ENCODE results near the gene ARL4A. TPM values are rescaled to one million over a fixed set of nuclear protein-coding genes. Genes with fewer than 3 reads are reported as not detected.
A peak's percentile ranks its signal among the peaks of the same experiment; 100 is the strongest.

Gene ARL4A
- total and polyA plus RNA-seq, 9 of the 15 experiments (the other 6 are each of a cell fraction or from before 2014, with no cell fraction given), result 118 to 688 (median 172) TPM

- TF ChIP-seq ERF (CRISPR knock-in tag; IDR thresholded peaks at IDR 0.05) (peak; percentile 89), CBFA2T2 (conservative IDR thresholded peaks at IDR 0.05) (peak; percentile 33), PHF20 (IDR thresholded peaks at IDR 0.05; ENCODE audit: partially characterized antibody) (peak; percentile 66), PTRF (tag; IDR thresholded peaks at IDR 0.05) (no peak), ZNF41 (CRISPR knock-in tag; conservative IDR thresholded peaks at IDR 0.05) (no peak), JUN (IDR thresholded peaks at IDR 0.05; ENCODE audit: borderline replicate concordance, low read depth, low read length) (peak; percentile 55; the same call in 1 of the 2 replicates), JUN (CRISPR knock-in tag; IDR thresholded peaks at IDR 0.05; ENCODE audit: borderline replicate concordance) (no peak), MTA2 (IDR thresholded peaks at IDR 0.05; ENCODE audit: low read depth) (no peak), SETDB1 (IDR thresholded peaks at IDR 0.05; ENCODE audit: low read length) (no peak), KDM1A (IDR thresholded peaks at IDR 0.05) (no peak), CBX3 (IDR thresholded peaks at IDR 0.05; ENCODE audit: borderline replicate concordance in 1 of 2, low read length in 2 of 2) (peak in 1 of 2 experiments; percentile 96; a peak in 1 of 3 replicates)
- TF ChIP-seq, protein P1, sequence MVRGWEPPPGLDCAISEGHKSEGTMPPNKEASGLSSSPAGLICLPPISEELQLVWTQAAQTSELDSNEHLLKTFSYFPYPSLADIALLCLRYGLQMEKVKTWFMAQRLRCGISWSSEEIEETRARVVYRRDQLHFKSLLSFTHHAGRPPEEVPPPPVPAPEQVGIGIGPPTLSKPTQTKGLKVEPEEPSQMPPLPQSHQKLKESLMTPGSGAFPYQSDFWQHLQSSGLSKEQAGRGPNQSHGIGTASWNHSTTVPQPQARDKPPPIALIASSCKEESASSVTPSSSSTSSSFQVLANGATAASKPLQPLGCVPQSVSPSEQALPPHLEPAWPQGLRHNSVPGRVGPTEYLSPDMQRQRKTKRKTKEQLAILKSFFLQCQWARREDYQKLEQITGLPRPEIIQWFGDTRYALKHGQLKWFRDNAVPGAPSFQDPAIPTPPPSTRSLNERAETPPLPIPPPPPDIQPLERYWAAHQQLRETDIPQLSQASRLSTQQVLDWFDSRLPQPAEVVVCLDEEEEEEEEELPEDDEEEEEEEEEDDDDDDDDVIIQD (CRISPR knock-in tag; IDR thresholded peaks at IDR 0.05), result 0 out of 2 replicates have a peak, but pooled peaks have one; percentile 35
- TF ChIP-seq, protein P2, sequence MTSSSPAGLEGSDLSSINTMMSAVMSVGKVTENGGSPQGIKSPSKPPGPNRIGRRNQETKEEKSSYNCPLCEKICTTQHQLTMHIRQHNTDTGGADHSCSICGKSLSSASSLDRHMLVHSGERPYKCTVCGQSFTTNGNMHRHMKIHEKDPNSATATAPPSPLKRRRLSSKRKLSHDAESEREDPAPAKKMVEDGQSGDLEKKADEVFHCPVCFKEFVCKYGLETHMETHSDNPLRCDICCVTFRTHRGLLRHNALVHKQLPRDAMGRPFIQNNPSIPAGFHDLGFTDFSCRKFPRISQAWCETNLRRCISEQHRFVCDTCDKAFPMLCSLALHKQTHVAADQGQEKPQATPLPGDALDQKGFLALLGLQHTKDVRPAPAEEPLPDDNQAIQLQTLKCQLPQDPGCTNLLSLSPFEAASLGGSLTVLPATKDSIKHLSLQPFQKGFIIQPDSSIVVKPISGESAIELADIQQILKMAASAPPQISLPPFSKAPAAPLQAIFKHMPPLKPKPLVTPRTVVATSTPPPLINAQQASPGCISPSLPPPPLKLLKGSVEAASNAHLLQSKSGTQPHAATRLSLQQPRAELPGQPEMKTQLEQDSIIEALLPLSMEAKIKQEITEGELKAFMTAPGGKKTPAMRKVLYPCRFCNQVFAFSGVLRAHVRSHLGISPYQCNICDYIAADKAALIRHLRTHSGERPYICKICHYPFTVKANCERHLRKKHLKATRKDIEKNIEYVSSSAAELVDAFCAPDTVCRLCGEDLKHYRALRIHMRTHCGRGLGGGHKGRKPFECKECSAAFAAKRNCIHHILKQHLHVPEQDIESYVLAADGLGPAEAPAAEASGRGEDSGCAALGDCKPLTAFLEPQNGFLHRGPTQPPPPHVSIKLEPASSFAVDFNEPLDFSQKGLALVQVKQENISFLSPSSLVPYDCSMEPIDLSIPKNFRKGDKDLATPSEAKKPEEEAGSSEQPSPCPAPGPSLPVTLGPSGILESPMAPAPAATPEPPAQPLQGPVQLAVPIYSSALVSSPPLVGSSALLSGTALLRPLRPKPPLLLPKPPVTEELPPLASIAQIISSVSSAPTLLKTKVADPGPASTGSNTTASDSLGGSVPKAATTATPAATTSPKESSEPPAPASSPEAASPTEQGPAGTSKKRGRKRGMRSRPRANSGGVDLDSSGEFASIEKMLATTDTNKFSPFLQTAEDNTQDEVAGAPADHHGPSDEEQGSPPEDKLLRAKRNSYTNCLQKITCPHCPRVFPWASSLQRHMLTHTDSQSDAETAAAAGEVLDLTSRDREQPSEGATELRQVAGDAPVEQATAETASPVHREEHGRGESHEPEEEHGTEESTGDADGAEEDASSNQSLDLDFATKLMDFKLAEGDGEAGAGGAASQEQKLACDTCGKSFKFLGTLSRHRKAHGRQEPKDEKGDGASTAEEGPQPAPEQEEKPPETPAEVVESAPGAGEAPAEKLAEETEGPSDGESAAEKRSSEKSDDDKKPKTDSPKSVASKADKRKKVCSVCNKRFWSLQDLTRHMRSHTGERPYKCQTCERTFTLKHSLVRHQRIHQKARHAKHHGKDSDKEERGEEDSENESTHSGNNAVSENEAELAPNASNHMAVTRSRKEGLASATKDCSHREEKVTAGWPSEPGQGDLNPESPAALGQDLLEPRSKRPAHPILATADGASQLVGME (CRISPR knock-in tag; IDR thresholded peaks at IDR 0.05), result no peak
- TF ChIP-seq, protein P3, sequence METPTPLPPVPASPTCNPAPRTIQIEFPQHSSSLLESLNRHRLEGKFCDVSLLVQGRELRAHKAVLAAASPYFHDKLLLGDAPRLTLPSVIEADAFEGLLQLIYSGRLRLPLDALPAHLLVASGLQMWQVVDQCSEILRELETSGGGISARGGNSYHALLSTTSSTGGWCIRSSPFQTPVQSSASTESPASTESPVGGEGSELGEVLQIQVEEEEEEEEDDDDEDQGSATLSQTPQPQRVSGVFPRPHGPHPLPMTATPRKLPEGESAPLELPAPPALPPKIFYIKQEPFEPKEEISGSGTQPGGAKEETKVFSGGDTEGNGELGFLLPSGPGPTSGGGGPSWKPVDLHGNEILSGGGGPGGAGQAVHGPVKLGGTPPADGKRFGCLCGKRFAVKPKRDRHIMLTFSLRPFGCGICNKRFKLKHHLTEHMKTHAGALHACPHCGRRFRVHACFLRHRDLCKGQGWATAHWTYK (CRISPR knock-in tag; IDR thresholded peaks at IDR 0.05), result no peak
- TF ChIP-seq, protein P4, sequence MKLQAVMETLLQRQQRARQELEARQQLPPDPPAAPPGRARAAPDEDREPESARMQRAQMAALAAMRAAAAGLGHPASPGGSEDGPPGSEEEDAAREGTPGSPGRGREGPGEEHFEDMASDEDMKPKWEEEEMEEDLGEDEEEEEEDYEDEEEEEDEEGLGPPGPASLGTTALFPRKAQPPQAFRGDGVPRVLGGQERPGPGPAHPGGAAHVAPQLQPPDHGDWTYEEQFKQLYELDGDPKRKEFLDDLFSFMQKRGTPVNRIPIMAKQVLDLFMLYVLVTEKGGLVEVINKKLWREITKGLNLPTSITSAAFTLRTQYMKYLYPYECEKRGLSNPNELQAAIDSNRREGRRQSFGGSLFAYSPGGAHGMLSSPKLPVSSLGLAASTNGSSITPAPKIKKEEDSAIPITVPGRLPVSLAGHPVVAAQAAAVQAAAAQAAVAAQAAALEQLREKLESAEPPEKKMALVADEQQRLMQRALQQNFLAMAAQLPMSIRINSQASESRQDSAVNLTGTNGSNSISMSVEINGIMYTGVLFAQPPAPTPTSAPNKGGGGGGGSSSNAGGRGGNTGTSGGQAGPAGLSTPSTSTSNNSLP (IDR thresholded peaks at IDR 0.05; ENCODE audit: borderline replicate concordance, low read depth, low read length), result no peak
Measured at GRCh38 chr7:12686234-12686890, 1.1 kb upstream of the ARL4A start (continued).
